HG02678 (cell line): ENCODE data around the gene CORIN.
"Not testable (repeated sequence)": the region's sequence is repeated elsewhere in the genome, so short reads cannot be mapped to it uniquely, and the experiment has no call there.

ENCODE experiments used
- ATAC-seq: cut with Tn5 transposase; IDR thresholded peaks from one replicate; pipeline ENCODE4 v1.9.1; 2021; ENCODE audit warnings: mild to moderate bottlenecking, moderate library complexity; ENCODE audit not compliant: unreplicated experiment

Gene CORIN

GRCh38 chr4:47776353-47776752, 61.5 kb downstream of the CORIN start:
- no peak for ATAC-seq

- no peak for ATAC-seq
Observed at GRCh38 chr4:47774079-47774478, 63.8 kb downstream of the CORIN start.

GRCh38 chr4:47771020-47771419, 66.8 kb downstream of the CORIN start:
- no peak for ATAC-seq

- ATAC-seq, result not testable (repeated sequence)
Observed at GRCh38 chr4:47767956-47768355, 69.9 kb downstream of the CORIN start.

- ATAC-seq, result no peak
Observed at GRCh38 chr4:47763279-47763678, 74.6 kb downstream of the CORIN start.

- ATAC-seq, result no peak
Observed at GRCh38 chr4:47762376-47763266, 75.2 kb downstream of the CORIN start.

GRCh38 chr4:47753316-47753715, 84.6 kb downstream of the CORIN start:
- not testable (repeated sequence) for ATAC-seq

GRCh38 chr4:47752214-47752613, 85.7 kb downstream of the CORIN start:
- no peak for ATAC-seq

- ATAC-seq, result no peak
Observed at GRCh38 chr4:47750788-47751187, 87.1 kb downstream of the CORIN start.

GRCh38 chr4:47749858-47750257, 88.0 kb downstream of the CORIN start:
- ATAC-seq, result no peak

- ATAC-seq, result no peak
Observed at GRCh38 chr4:47749060-47749459, 88.8 kb downstream of the CORIN start.

- no peak for ATAC-seq
Observed at GRCh38 chr4:47747846-47748494, 89.9 kb downstream of the CORIN start.

- ATAC-seq, result no peak
Observed at GRCh38 chr4:47747211-47747610, 90.7 kb downstream of the CORIN start.

GRCh38 chr4:47746122-47746521, 91.7 kb downstream of the CORIN start:
- no peak for ATAC-seq

GRCh38 chr4:47744843-47745382, 93.0 kb downstream of the CORIN start:
- ATAC-seq, result no peak

- no peak for ATAC-seq
Observed at GRCh38 chr4:47744253-47744652, 93.6 kb downstream of the CORIN start.

GRCh38 chr4:47741200-47741599, 96.7 kb downstream of the CORIN start:
- ATAC-seq, result no peak

- ATAC-seq, result no peak
Observed at GRCh38 chr4:47737326-47737725, 100.5 kb downstream of the CORIN start.

- no peak for ATAC-seq
Observed at GRCh38 chr4:47736555-47736954, 101.3 kb downstream of the CORIN start.

GRCh38 chr4:47736146-47736545, 101.7 kb downstream of the CORIN start:
- ATAC-seq, result no peak

- ATAC-seq, result no peak
Observed at GRCh38 chr4:47733302-47734175, 104.3 kb downstream of the CORIN start.
